Nephron (organoid): Measurements from ENCODE around the gene CDC7.
A peak's percentile ranks its signal among the peaks of the same experiment; 100 is the strongest.

ENCODE experiments used
- H3K27ac Mint-ChIP-seq, 3 experiments: 2 replicates each; pipeline ENCODE4 v1.8.0; 2020; ENCODE audit warnings: mixed read lengths in 3 of 3, mild to moderate bottlenecking in 2 of 3, moderate library complexity in 1 of 3
- H3K27me3 Mint-ChIP-seq: 2 replicates; pipeline ENCODE4 v1.8.0; 2021; ENCODE audit warnings: low read depth, mild to moderate bottlenecking, moderate library complexity, mixed read lengths
- H3K36me3 Mint-ChIP-seq: 2 replicates; pipeline ENCODE4 v1.8.0; 2020; ENCODE audit warnings: low read depth, mixed read lengths
- H3K4me1 Mint-ChIP-seq: 2 replicates; pipeline ENCODE4 v1.8.0; 2020; ENCODE audit warnings: mixed read lengths
- H3K4me3 Mint-ChIP-seq, 3 experiments: 2 replicates each; pipeline ENCODE4 v1.8.0; 2020; ENCODE audit warnings: mild to moderate bottlenecking in 3 of 3, mixed read lengths in 3 of 3, moderate library complexity in 2 of 3
- H3K9me3 Mint-ChIP-seq: 2 replicates; pipeline ENCODE4 v1.8.0; 2020; ENCODE audit warnings: mixed read lengths
- CTCF ChIP-seq, 3 experiments: fragments of 200-600 bp; sonication (generic); IDR thresholded peaks; one replicate each; pipeline ENCODE4 v1.5.0; 2021; ENCODE audit warnings: antibody characterized with exemption in 3 of 3; ENCODE audit not compliant: unreplicated experiment in 3 of 3

CDC7 gene

GRCh38 chr1:91503975-91504530, 3.4 kb downstream of the CDC7 start:
- no peaks in the 10 kb centered on the region for H3K27me3 Mint-ChIP-seq
- H3K4me3 Mint-ChIP-seq, result no peak overlapping the region
- TF ChIP-seq CTCF (IDR thresholded peaks at IDR 0.05; ENCODE audit: unreplicated experiment in 3 of 3), result no peak
- peaks cover 25% of the 10 kb centered on the region for H3K4me1 Mint-ChIP-seq
- no peaks in the 10 kb centered on the region for H3K9me3 Mint-ChIP-seq
- H3K27ac Mint-ChIP-seq, result no peak overlapping the region
- H3K36me3 Mint-ChIP-seq, result no peaks in the 10 kb centered on the region

- Mint-ChIP-seq H3K4me1 (peaks cover 25% of the 10 kb centered on the region), H3K36me3 (peaks cover 7% of the 10 kb centered on the region), H3K9me3 (no peaks in the 10 kb centered on the region), H3K27me3 (no peaks in the 10 kb centered on the region), H3K4me3 (no peak overlapping the region), H3K27ac (no peak overlapping the region)
- no peak for TF ChIP-seq CTCF (IDR thresholded peaks at IDR 0.05; ENCODE audit: unreplicated experiment in 3 of 3)
Measured at GRCh38 chr1:91505086-91505485, 4.4 kb downstream of the CDC7 start.

- H3K9me3 Mint-ChIP-seq, result no peaks in the 10 kb centered on the region
- H3K36me3 Mint-ChIP-seq, result peaks cover 13% of the 10 kb centered on the region
- H3K4me3 Mint-ChIP-seq, result no peak overlapping the region
- peaks cover 32% of the 10 kb centered on the region for H3K4me1 Mint-ChIP-seq
- TF ChIP-seq CTCF (IDR thresholded peaks at IDR 0.05; ENCODE audit: unreplicated experiment in 3 of 3), result no peak
- no peaks in the 10 kb centered on the region for H3K27me3 Mint-ChIP-seq
- no peak overlapping the region for H3K27ac Mint-ChIP-seq
Measured at GRCh38 chr1:91506071-91506470, 5.4 kb downstream of the CDC7 start.

GRCh38 chr1:91507328-91507727, 6.7 kb downstream of the CDC7 start:
- H3K27me3 Mint-ChIP-seq, result no peaks in the 10 kb centered on the region
- TF ChIP-seq CTCF (IDR thresholded peaks at IDR 0.05; ENCODE audit: unreplicated experiment in 3 of 3), result peak; percentile 26 to 39 (median 35)
- H3K36me3 Mint-ChIP-seq, result peaks cover 13% of the 10 kb centered on the region
- H3K27ac Mint-ChIP-seq, result no peak overlapping the region
- no peaks in the 10 kb centered on the region for H3K9me3 Mint-ChIP-seq
- H3K4me1 Mint-ChIP-seq, result peaks cover 26% of the 10 kb centered on the region
- H3K4me3 Mint-ChIP-seq, result no peak overlapping the region

- Mint-ChIP-seq H3K9me3 (no peaks in the 10 kb centered on the region), H3K4me3 (no peak overlapping the region), H3K27ac (peak overlapping the region; percentile 7 to 24 (median 13)), H3K36me3 (peaks cover 26% of the 10 kb centered on the region), H3K4me1 (peaks cover 17% of the 10 kb centered on the region), H3K27me3 (no peaks in the 10 kb centered on the region)
- no peak for TF ChIP-seq CTCF (IDR thresholded peaks at IDR 0.05; ENCODE audit: unreplicated experiment in 3 of 3)
Measured at GRCh38 chr1:91510754-91511153, 10.1 kb downstream of the CDC7 start.

- no peaks in the 10 kb centered on the region for H3K27me3 Mint-ChIP-seq
- H3K36me3 Mint-ChIP-seq, result peaks cover 28% of the 10 kb centered on the region
- H3K9me3 Mint-ChIP-seq, result no peaks in the 10 kb centered on the region
- peaks cover 17% of the 10 kb centered on the region for H3K4me1 Mint-ChIP-seq
- TF ChIP-seq CTCF (IDR thresholded peaks at IDR 0.05; ENCODE audit: unreplicated experiment in 3 of 3), result peak; percentile 68 to 80 (median 68)
- no peak overlapping the region for H3K4me3 Mint-ChIP-seq
- H3K27ac Mint-ChIP-seq, result peak overlapping the region; percentile 7 to 42 (median 13)
Measured at GRCh38 chr1:91511386-91511785, 10.7 kb downstream of the CDC7 start.
